Stimulated activated CD8-positive, alpha-beta memory T cell treated with anti-CD3 and anti-CD28 coated beads, Interleukin-12 subunit alpha, Interleukin-12 subunit beta, amount 100 ng/mL, for 1 hour (primary cell): ENCODE data around the gene PLSCR3.

Experiments used
- DNase-seq: peaks from one replicate; pipeline ENCODE4 v3.0.0-alpha.2; 2020; ENCODE audit warnings: low read depth

The PLSCR3 gene

GRCh38 chr17:7426203-7426863 is 32.0 kb upstream of the PLSCR3 start:
- no peak for DNase-seq

GRCh38 chr17:7425756-7426155 is 31.4 kb upstream of the PLSCR3 start:
- no peak for DNase-seq

GRCh38 chr17:7425316-7425715 is 31.0 kb upstream of the PLSCR3 start, which contains the start of gene SPEM2:
TSS of gene SPEM2 (plus strand) at chr17:7425616. CDS start at chr17:7425689, 73 bp downstream.
- no peak for DNase-seq

GRCh38 chr17:7423679-7424078 is 29.4 kb upstream of the PLSCR3 start:
- no peak for DNase-seq

- no peak for DNase-seq
Measured at GRCh38 chr17:7421186-7421585, 26.9 kb upstream of the PLSCR3 start.

GRCh38 chr17:7419819-7420610 is 25.7 kb upstream of the PLSCR3 start, which contains the start of gene SPEM1:
TSS of gene SPEM1 (plus strand) at chr17:7420324. CDS start at chr17:7420385, 61 bp downstream.
- DNase-seq = no peak

GRCh38 chr17:7418472-7419152 is 24.3 kb upstream of the PLSCR3 start:
- no peak for DNase-seq

- DNase-seq = no peak
Measured at GRCh38 chr17:7417056-7417655, 22.8 kb upstream of the PLSCR3 start.

GRCh38 chr17:7416323-7416722 is 22.0 kb upstream of the PLSCR3 start:
- no peak for DNase-seq

GRCh38 chr17:7415784-7416183 is 21.5 kb upstream of the PLSCR3 start:
- no peak for DNase-seq

- no peak for DNase-seq
Measured at GRCh38 chr17:7414837-7415236, 20.5 kb upstream of the PLSCR3 start.

- no peak for DNase-seq
Measured at GRCh38 chr17:7413346-7413985, 19.1 kb upstream of the PLSCR3 start.

- DNase-seq = no peak
Measured at GRCh38 chr17:7411427-7411750, 17.1 kb upstream of the PLSCR3 start.

GRCh38 chr17:7410634-7411426 is 16.5 kb upstream of the PLSCR3 start:
- DNase-seq = no peak

- no peak for DNase-seq
Measured at GRCh38 chr17:7409716-7410115, 15.4 kb upstream of the PLSCR3 start.

- DNase-seq = no peak
Measured at GRCh38 chr17:7408863-7409262, 14.5 kb upstream of the PLSCR3 start.

- DNase-seq = no peak
Measured at GRCh38 chr17:7408252-7408727, 14.0 kb upstream of the PLSCR3 start.

- no peak for DNase-seq
Measured at GRCh38 chr17:7407485-7408251, 13.3 kb upstream of the PLSCR3 start, which contains the start of gene NLGN2. TSS of gene NLGN2 (plus strand) at chr17:7407845. CDS start at chr17:7408256, 411 bp downstream.

GRCh38 chr17:7407082-7407481 is 12.8 kb upstream of the PLSCR3 start:
- DNase-seq = no peak

GRCh38 chr17:7406235-7406825 is 12.0 kb upstream of the PLSCR3 start:
- no peak for DNase-seq
